Fibroblast of gingiva (primary cell): ENCODE data around the gene FBXO11.
"Not testable (repeated sequence)": the region's sequence is repeated elsewhere in the genome, so short reads cannot be mapped to it uniquely, and the experiment has no call there.

Experiments used
- DNase-seq: peaks from one replicate; pipeline ENCODE4 v3.0.0-alpha.2; 2011; ENCODE audit warnings: low read depth

The FBXO11 gene

GRCh38 chr2:47897883-47898731, 8.2 kb downstream of the FBXO11 start:
- DNase-seq: no peak

- not testable (repeated sequence) for DNase-seq
Measured at GRCh38 chr2:47897191-47897882, 9.0 kb downstream of the FBXO11 start.

GRCh38 chr2:47896450-47896968, 9.8 kb downstream of the FBXO11 start:
- DNase-seq: no peak

- DNase-seq: no peak
Measured at GRCh38 chr2:47893771-47894170, 12.5 kb downstream of the FBXO11 start.

- no peak for DNase-seq
Measured at GRCh38 chr2:47892338-47892730, 14.0 kb downstream of the FBXO11 start.

GRCh38 chr2:47891369-47892337, 14.6 kb downstream of the FBXO11 start:
- peak; percentile 88 for DNase-seq

- peak; percentile 41 for DNase-seq
Measured at GRCh38 chr2:47890711-47891368, 15.5 kb downstream of the FBXO11 start.

- DNase-seq: no peak
Measured at GRCh38 chr2:47888581-47889280, 17.6 kb downstream of the FBXO11 start.

- DNase-seq: no peak
Measured at GRCh38 chr2:47876912-47877311, 29.4 kb downstream of the FBXO11 start.

- no peak for DNase-seq
Measured at GRCh38 chr2:47872941-47873340, 33.4 kb downstream of the FBXO11 start.

- peak; percentile 13 for DNase-seq
Measured at GRCh38 chr2:47870641-47871540, 35.4 kb downstream of the FBXO11 start.

GRCh38 chr2:47869859-47870595, 36.3 kb downstream of the FBXO11 start:
- DNase-seq: no peak

- DNase-seq: no peak
Measured at GRCh38 chr2:47868611-47869352, 37.5 kb downstream of the FBXO11 start.

- DNase-seq: peak; percentile 78
Measured at GRCh38 chr2:47867205-47867604, 39.1 kb downstream of the FBXO11 start.

GRCh38 chr2:47864566-47864965, 41.7 kb downstream of the FBXO11 start:
- DNase-seq: no peak

- DNase-seq: no peak
Measured at GRCh38 chr2:47862949-47863348, 43.3 kb downstream of the FBXO11 start.

GRCh38 chr2:47853067-47853777, 53.1 kb downstream of the FBXO11 start:
- DNase-seq: peak; percentile 6

GRCh38 chr2:47850198-47850597, 56.1 kb downstream of the FBXO11 start:
- DNase-seq: no peak
